ENCODE measurements around the gene NPEPL1.

NPEPL1 gene

DNA sequence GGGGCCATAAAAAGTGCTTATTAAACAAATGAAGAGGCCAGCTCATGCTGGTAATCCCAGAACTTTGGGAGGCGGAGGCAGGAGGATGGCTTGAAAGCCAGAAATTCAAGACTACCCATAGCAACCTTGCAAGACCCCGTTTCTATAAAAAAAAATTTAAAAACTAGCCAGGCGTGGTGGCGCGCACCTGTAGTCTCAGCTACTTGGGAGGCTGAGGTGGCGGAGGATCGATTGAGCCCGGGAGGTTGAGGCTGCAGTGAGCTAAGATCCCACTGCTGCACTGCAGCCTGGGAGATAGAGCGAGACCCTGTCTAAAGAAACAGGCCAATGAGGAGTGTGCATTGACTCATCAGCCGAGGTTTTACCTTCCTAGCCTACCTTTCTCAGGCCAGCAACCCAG is 15.2 kb downstream of the NPEPL1 start:
- no peak for TF ChIP-seq YY1 (IDR thresholded peaks at IDR 0.05; ENCODE audit: low read depth)
- no peak for TF ChIP-seq ZBTB7A (IDR thresholded peaks at IDR 0.05; ENCODE audit: low read depth)
- TF ChIP-seq TCF12 (IDR thresholded peaks at IDR 0.05; ENCODE audit: low read depth), result no peak
- TF ChIP-seq, protein P1, sequence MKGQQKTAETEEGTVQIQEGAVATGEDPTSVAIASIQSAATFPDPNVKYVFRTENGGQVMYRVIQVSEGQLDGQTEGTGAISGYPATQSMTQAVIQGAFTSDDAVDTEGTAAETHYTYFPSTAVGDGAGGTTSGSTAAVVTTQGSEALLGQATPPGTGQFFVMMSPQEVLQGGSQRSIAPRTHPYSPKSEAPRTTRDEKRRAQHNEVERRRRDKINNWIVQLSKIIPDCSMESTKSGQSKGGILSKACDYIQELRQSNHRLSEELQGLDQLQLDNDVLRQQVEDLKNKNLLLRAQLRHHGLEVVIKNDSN (IDR thresholded peaks at IDR 0.05), result no peak
- no peak for TF ChIP-seq CREB1 (IDR thresholded peaks at IDR 0.05; ENCODE audit: low read depth)
- no peak for TF ChIP-seq NFIC (IDR thresholded peaks at IDR 0.05)
- TF ChIP-seq TEAD4 (IDR thresholded peaks at IDR 0.05), result no peak
- no peak for TF ChIP-seq RAD21 (IDR thresholded peaks at IDR 0.05; ENCODE audit: low read depth)
- no peak for TF ChIP-seq FOXM1 (IDR thresholded peaks at IDR 0.05; ENCODE audit: borderline replicate concordance, low read depth)

DNA sequence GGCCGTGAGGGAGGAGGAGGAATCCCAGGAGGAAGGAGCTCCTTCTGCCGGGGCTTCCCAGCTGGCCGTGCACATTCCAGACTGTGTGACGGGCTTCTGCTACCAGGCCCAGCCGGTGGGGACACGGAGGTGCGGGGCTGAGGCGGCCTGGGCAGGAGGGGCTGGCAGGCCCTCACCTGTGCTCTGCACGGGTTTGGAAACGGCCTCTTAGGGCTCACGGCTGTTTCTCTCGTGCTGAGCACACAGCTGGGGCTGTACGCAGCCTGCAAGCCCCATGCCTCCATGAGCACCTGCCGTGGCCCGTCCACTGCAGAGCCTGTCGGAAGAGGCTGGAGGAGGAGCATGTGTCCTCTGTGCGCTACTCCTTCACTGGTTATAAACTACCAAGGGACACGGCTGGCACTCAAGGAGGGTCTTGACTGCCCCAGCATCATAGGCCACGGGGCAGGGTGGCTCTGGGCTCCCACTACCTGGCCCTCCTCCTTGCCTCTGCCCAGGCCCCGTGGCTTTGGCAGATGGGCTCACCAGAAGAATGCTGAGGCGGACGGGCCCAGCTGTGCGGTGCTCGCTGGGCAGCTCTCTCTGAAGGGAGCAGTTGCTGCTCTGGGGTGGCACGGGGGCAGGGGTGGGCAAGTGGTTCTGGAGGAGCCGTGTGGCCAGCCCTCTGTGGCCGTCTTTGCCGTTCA is 15.8 kb downstream of the NPEPL1 start:
- TF ChIP-seq EGR1 (IDR thresholded peaks at IDR 0.05) (no peak), RAD21 (IDR thresholded peaks at IDR 0.05; ENCODE audit: low read depth) (no peak), FOXM1 (IDR thresholded peaks at IDR 0.05; ENCODE audit: borderline replicate concordance, low read depth) (no peak), TCF12 (IDR thresholded peaks at IDR 0.05; ENCODE audit: low read depth) (no peak), TAF1 (IDR thresholded peaks at IDR 0.05; ENCODE audit: low read depth) (no peak), NFIC (IDR thresholded peaks at IDR 0.05) (no peak), CEBPB (IDR thresholded peaks at IDR 0.05) (no peak), EP300 (IDR thresholded peaks at IDR 0.05; ENCODE audit: borderline replicate concordance) (no peak)

DNA sequence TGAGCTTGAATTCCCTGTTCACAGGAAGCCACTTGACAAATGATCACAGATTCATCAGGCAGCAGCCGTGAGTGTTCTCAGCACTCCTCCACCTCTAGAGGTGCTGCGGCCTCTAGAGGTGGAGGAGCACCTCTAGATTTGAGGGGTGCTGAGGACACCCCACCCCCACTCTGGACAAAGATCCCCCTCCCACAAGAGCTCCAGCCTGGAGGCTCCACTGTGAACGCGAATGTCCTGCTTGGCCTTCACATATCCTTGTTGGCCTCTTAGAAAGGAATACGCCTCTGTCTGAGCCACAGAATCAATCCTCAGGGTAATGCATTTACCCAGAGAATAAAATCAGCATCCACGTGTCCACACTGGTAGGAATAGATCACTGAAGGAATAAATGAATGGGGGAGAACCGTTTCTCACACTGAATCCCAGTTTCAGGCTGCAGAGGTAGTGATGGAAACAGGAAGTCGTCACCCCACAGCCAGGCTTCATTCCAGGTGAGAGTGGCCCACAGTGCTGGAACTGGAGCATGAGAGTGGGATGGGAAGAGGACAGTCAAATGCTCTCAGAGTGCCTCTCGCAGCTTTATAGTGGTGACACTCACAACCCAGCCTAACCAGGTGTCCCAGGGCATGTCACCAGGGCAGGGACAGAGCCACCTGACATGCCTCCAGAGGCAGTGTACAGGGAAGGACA is 16.6 kb downstream of the NPEPL1 start:
- TF ChIP-seq RAD21 (IDR thresholded peaks at IDR 0.05; ENCODE audit: low read depth) (no peak), EGR1 (IDR thresholded peaks at IDR 0.05) (no peak), YY1 (IDR thresholded peaks at IDR 0.05; ENCODE audit: low read depth) (no peak)
- TF ChIP-seq, protein P2, sequence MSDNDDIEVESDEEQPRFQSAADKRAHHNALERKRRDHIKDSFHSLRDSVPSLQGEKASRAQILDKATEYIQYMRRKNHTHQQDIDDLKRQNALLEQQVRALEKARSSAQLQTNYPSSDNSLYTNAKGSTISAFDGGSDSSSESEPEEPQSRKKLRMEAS (IDR thresholded peaks at IDR 0.05), result no peak

DNA sequence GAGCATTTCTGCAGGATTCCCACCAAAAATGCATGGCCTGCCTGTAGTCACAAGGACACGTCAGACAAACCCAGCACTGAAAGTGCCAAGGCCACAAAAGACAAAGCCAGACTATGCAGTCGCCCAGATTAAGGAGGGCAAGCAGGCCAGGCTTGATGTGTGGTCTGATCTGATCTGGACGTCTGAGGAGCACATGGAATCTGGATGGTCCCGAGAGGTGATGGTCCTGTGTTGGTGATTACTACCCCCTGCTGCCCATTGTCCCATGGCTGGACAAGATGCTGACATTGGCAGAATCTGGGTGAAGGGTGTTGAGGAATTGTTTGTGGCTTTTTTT is 17.1 kb downstream of the NPEPL1 start:
- TF ChIP-seq EP300 (IDR thresholded peaks at IDR 0.05; ENCODE audit: borderline replicate concordance) (no peak), TCF12 (IDR thresholded peaks at IDR 0.05; ENCODE audit: low read depth) (no peak), CEBPB (IDR thresholded peaks at IDR 0.05) (no peak), NFIC (IDR thresholded peaks at IDR 0.05) (no peak), TAF1 (IDR thresholded peaks at IDR 0.05; ENCODE audit: low read depth) (no peak), YY1 (IDR thresholded peaks at IDR 0.05; ENCODE audit: low read depth) (no peak), FOXM1 (IDR thresholded peaks at IDR 0.05; ENCODE audit: borderline replicate concordance, low read depth) (no peak), RAD21 (IDR thresholded peaks at IDR 0.05; ENCODE audit: low read depth) (no peak), CREB1 (IDR thresholded peaks at IDR 0.05; ENCODE audit: low read depth) (no peak), EGR1 (IDR thresholded peaks at IDR 0.05) (no peak), ZBTB7A (IDR thresholded peaks at IDR 0.05; ENCODE audit: low read depth) (no peak)
- TF ChIP-seq, protein P1 (IDR thresholded peaks at IDR 0.05), result no peak
- TF ChIP-seq, protein P3, sequence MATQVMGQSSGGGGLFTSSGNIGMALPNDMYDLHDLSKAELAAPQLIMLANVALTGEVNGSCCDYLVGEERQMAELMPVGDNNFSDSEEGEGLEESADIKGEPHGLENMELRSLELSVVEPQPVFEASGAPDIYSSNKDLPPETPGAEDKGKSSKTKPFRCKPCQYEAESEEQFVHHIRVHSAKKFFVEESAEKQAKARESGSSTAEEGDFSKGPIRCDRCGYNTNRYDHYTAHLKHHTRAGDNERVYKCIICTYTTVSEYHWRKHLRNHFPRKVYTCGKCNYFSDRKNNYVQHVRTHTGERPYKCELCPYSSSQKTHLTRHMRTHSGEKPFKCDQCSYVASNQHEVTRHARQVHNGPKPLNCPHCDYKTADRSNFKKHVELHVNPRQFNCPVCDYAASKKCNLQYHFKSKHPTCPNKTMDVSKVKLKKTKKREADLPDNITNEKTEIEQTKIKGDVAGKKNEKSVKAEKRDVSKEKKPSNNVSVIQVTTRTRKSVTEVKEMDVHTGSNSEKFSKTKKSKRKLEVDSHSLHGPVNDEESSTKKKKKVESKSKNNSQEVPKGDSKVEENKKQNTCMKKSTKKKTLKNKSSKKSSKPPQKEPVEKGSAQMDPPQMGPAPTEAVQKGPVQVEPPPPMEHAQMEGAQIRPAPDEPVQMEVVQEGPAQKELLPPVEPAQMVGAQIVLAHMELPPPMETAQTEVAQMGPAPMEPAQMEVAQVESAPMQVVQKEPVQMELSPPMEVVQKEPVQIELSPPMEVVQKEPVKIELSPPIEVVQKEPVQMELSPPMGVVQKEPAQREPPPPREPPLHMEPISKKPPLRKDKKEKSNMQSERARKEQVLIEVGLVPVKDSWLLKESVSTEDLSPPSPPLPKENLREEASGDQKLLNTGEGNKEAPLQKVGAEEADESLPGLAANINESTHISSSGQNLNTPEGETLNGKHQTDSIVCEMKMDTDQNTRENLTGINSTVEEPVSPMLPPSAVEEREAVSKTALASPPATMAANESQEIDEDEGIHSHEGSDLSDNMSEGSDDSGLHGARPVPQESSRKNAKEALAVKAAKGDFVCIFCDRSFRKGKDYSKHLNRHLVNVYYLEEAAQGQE (IDR thresholded peaks at IDR 0.05; ENCODE audit: low read depth), result no peak

- TF ChIP-seq NFIC (IDR thresholded peaks at IDR 0.05), result no peak
- TF ChIP-seq, protein P3 (IDR thresholded peaks at IDR 0.05; ENCODE audit: low read depth), result no peak
- TF ChIP-seq RAD21 (IDR thresholded peaks at IDR 0.05; ENCODE audit: low read depth), result no peak
These were observed 18.1 kb downstream of the NPEPL1 start for GRCh38 chr20:58710481-58711265.
